ENCODE measurements around the gene TTLL6.
"Not testable (repeated sequence)": the region's sequence is repeated elsewhere in the genome, so short reads cannot be mapped to it uniquely, and the experiment has no call there.

TTLL6 gene

DNA sequence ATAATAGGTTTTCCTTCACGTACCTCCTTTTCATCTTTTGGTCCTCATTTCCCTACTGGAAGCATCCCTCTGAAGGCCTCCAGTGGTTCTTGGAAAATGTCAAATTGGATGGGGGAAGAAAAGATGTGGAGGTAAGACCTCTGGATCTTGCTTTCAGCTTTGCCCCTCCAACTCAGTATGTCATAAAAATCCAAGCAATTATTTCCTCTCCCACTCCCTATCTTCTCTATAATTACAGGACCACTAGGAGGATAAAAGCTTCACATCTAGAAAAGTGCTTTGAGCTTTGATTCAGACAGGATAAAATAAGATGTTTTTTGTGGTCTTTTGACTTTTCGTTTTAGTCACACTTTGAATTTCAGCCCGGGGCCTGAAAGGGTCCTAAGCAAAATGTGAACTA lies 1.7 kb downstream of the TTLL6 start:
- DNase-seq (ENCODE audit: low read depth) = no peak

DNA sequence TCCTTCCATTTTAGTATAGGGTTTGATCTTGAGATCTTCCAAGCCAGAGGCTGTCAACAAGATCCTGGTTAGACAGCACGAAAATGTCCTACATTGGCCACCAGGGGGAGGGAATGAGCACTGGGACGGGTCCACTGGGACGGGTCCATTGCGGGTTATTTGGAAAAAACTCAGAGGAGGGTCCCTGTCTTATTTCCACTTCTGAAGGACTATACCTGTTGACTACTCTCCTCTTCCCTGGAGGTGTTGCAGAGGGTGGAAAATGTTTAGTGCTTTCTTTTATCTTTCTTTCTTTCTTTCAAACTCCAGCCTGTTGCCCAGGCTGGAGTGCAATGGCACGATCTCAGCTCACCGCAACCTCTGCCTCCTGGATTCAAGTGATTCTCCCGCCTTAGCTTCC lies 2.5 kb downstream of the TTLL6 start:
- peak; percentile 46 for DNase-seq (ENCODE audit: low read depth)

DNA sequence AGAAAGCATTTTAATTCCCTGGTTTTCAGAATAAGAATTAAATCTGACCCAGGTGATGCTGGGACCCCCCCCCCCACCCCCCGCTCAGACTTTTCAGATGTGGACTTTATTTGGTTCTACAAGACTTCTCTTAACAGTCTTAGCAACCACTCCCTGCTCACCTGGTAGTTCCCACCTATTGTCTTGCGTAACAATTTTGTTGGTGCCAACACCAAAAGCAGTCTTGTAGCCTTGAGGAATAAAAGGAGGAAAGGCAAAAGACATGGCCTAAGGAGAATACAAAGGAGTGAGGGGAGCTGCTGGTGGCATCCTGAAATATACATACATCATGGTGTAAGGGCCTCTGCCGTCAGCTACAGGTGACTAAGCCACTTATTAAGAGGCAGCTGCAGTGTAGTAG lies 5.0 kb downstream of the TTLL6 start:
- no peak for DNase-seq (ENCODE audit: low read depth)

DNA sequence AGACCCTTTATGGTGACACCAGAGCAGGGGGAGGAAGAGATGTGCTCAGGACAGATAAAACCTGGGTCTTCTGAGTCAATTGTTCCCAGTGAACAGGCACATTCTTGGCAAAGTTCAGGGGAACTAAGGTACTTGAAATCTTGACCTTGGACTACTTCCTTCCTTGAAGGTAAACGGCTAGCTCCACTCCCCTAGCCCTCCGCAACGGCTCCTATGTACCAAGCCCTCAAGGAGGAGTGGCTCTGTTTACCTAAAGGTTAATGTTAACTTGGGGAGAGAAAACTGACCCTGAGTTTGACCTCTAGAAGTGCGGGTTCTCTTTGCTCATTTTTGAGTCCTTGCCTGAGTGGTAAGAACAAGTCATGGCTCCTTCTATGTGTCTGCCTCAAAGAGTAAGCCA lies 7.8 kb downstream of the TTLL6 start:
- no peak for DNase-seq (ENCODE audit: low read depth)

DNA sequence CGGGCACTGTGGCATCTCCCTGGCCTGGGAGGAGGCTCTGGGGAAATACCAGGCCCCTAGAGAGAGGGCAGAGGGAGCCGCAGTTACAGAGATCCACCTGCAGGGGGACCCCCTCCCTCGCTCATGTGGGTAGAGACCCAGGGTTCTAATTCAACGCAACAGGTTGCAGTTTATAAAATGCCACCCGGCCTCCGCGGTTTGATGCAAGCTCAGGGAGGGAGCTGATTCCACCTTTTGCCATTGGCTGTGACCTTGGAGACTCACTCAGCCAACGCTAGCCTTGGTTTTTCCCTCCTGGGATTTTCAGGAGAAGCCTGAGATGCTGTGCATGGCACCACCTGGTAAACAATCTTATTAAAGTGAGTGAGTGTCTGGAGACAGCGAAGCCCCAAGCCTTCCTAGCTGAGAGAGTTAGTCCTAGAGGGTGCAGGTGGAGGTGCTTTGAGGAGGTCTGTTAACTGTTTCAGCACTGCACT lies 12.1 kb downstream of the TTLL6 start:
- DNase-seq (ENCODE audit: low read depth) = peak; percentile 35

DNA sequence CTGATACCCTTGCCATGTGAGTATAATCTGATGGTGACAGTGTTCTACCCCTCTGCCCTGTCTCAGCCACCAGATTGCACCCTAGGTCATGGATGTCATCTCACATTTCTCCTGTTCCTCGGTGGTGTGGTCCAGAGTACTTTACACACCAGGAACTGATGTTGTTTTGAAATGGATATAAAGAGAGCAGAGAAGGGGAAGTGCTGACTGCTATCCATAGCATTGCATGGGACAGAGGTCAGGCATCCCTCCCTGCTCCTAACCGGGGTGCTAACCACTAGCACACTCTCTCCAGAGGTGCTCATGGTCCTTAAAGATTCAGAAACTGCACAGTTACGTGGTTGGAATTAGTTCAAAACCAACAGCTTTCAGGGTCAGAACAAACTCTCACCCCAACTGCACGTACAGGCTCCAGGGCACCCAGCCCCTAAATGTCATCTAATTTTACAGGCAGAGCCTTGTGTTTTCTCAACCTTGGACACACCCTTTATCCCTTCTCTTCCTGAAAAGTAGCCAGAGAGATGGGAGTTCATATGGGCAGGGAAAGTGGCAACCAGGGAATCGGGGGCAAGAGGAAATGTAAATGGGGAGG lies 16.3 kb downstream of the TTLL6 start:
- no peak for DNase-seq (ENCODE audit: low read depth)

DNA sequence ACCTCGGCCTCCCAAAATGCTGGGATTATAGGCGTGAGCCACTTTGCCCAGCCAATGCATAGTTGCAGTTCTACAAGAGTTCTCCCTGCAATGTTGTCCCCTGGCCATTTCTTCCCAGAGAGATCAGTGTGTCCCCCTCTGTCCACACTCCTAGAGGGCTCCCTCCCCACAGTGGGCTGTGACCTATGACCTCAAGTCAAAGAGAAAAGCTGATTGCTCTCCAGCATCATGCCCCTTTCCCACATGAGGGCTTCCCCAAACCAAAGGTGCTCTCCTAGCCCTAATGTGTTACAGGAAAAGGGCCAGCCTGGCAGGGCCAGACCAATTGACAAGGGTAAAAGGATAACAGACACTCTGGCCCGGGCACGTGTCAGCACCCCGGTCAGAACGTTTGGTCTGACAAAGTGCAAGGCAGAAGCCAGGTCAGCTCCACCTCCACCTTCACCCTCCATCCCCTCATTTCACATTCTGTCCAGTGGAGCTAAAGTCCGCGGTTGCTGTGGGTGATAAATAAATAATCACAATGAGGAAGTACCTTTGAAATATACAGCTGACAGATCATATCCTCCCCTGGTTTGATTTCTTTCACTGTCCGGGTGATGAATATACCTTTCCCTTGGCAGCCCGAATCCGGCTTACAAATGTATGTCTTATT lies 17.8 kb downstream of the TTLL6 start:
- no peak for DNase-seq (ENCODE audit: low read depth)

DNA sequence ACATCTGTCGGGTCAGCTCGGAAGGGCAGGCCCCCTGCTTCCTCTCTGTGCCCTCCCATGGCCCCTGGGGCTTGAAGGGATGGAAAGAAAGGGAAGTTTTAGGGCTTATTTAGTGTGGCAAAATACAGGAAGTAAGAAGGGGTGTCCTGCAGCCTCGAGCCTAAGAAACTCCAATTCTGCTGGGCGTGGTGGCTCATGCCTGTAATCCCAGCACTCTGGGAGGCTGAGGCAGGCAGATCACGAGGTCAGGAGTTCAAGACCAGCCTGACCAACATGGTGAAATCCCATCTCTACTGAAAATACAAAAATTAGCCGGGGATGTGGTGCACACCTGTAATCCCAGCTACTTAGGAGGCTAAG lies 20.9 kb downstream of the TTLL6 start:
- not testable (repeated sequence) for DNase-seq (ENCODE audit: low read depth)

DNA sequence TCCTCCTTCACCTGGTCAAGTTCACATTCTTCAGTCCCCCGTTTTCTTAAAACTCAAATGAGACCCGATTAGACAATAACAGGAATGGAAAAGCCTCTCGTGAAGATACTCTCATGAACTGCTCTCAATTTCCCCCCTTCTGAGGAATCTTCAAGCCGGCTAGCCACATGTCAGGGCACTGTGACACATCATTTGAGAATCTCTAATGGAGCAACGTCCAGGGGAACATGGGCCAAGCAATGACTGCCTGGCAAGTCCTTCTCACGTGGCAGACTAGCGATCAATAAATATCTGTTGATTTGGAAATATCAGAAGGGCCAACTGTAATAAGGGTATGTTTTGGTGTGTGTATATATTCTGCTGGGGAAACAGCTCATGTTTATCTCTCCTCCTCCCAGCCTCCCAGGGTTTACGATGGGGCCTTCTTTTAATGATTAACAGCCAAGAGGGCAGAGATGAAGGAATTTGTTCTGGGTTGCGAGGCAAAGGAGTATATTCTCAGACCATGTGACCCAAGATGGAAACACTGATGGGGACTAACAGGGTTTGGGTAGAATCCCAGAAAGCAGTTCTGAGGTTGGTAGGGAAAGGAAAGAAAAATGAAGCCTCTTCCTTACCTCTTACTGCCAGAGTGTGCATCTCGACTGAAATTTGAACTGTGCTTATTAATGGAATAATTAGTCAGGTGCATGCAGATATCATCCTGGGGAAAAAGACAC lies 21.4 kb downstream of the TTLL6 start:
- peak; percentile 87 for DNase-seq (ENCODE audit: low read depth)

DNA sequence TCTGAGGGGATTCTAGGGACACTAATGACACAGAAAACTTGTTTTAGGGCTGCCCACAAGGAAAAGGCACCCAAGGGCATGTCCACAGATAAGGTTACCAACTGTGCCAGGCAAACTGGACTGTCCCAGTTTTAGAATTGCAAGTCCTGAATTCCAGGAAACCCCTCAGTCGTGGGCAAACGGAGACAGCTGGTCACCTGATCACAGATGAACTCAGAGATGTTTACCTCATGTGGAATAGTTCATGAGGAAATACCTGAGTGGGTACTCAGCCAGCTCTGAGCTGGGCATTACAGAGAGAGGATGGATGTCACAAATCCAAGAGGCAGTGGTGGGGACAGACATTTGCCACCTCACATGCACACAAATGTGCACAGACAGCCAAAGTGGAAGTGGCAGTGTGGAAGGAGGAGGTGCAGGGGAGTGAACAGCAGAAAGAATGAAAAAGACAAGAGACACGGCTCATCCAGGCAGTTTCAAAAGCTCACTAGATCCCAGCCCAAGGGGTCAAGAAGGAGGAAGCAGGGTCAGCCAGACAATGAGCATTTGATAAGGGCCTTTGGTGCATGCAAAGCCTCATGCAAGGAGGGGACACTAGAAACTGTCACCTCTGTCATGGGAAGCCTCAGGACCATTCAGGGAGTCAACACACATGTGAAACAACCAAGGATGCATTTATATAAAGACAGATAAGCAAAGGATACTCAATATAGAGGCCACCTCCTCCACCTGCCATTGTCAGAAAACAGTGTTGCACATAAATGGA lies 24.8 kb downstream of the TTLL6 start:
- no peak for DNase-seq (ENCODE audit: low read depth)

DNA sequence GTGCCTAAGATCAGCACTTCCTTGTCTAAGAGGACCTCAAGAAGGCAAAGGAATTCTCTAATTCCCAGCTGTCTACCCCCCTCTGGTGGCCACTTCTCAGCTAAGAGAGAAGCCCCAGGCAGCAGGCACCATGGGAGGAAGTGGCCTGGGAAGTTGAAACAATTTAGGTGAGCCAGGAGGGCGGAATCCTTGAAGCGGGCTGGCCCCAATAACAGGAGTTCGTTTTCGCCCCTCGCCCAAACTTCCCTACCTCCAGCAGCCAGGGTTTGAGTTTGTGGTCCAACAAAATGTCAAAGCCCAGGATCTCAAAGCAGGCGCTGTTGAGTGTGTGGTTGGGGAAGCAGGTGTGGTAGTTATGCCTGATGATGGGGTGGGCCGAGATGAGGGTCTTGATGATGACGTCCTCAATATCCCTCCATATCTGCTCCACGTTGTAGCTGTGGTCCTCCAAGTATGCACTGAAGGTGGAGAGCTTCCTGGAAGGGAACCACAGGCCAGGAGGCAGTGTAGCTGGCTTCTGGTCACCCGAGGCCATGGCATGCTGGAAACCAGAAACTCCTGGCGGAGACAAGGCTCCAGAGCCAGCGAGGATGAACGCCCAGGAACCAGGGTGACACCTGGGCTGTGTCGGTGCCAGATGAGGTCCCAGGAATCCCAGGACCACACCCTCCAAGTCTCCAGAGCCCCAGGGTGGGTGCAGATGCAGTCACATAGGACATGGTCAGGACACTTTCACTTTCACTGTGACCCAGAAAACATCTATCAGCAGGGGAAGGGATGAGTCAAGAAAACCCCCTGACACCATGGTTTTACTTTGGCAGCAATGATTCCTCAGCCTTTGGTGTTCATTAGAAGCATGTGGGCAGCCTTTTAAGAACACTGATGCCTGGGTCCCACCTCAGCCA lies 25.6 kb downstream of the TTLL6 start:
- peak; percentile 79 for DNase-seq (ENCODE audit: low read depth)

DNA sequence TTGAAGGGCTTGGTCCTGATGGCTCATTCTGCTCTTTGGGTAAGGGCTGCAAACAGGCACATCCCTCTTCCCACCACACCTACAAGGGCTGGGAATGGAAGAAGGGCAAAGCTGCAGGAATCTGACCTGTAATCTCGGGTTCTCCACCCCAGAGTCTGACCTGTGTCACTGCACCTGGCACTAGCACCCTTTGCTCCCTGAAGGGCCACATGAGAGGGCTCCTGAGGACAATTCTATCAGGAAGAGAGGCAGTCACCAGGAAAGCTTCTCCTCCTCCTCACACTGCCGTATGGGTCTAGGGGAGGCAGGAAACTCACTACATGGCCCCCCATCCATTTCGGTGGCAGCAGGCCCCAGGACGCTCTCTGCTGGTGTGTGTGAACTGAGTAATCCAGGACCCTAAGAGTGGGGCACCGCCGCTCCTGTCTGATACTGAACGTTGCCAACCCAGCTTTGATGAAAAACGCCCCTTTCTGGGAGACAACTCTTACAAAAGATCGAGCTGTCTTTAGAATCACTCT lies 26.4 kb downstream of the TTLL6 start:
- DNase-seq (ENCODE audit: low read depth) = no peak

DNA sequence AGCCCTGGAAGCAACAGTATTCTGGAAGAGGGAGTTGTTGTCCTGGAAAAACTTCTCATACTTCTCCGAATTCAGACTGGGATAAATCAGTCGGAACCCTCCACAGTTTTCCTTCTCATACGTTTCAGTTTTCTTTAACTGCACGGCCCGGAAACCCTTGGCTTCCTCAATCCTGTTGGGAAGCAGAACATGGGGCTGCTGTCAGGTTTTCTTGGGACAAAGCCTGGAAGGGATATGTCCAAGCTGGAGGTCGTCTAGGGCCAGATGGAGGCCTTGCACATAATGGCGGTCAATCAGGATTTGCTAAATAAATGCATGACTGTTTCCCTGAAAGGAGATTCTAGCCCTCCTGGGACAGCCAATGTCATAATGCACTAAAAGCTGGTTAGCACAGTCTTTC lies 29.2 kb downstream of the TTLL6 start:
- no peak for DNase-seq (ENCODE audit: low read depth)

DNA sequence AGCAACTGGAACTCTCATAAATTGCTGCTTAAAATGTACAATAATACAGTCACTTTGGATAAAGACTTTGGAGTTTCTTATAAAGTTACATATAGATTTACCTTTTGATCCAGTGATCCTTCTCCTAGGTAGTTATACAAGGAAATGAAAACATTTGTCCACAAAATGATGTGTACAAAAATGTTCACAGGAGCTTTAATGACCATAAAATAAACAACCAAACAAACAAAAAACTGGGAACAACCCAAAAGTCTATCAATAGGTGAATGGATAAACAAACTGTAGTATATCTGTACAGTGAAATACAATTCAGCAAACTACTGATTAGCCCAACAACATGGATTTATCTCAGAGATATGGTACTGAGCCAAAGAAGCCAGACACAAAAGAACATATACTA lies 37.6 kb downstream of the TTLL6 start:
- no peak for DNase-seq (ENCODE audit: low read depth)

DNA sequence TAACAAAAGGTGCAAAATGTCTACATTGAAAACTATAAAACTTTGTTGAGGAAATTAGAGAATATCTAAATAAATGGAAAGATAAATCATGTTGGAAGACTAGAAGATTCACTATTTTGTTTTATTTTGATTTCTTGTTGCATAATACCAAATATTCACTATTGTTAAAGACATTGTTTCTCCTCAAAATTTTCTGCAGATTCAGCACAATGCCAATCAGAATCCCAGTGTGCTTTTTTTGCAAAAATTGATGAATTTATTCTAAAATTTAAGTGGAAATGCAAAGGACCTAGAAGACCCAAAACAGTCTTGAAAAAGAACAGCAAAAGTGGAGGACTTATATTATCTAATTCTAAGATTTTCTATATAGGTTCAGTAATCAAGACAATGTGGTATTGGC lies 40.4 kb downstream of the TTLL6 start:
- DNase-seq (ENCODE audit: low read depth) = no peak

DNA sequence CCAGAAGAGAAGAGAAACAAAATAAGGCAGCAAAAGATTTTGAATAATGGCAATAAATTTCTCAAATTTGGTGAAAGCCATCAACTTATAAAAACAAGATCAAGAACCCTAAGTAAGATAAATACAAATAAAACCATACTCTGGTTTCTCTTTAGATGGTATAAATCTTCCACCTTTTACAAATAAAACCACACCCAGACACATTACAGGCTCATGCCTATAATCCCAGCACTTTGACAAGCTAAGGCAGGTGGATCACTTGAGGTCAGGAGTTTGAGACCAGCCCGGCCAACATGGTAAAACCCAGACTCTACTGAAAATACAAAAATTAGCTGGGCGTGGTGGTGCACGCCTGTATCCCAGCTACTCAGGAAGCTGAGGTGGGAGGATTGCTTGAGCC lies 43.8 kb downstream of the TTLL6 start:
- no peak for DNase-seq (ENCODE audit: low read depth)

DNA sequence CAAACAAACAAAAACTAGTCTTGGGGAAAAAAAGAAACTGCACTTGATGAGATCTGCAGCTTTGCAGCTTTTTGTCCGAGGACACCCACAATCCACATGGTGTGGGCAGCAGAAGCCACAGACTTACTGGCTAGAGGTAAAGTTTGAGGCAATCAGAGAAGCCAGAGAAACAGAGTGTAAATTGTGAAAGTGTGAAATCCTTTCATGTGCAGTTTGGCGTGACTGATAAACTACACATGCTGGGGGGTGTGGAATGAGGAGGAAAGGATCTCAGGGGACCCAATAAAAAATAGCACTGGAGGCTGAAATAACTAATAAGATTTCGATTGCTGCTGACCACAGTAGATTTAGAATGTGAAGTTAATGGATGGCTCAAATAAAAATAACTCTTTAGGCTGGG lies 46.1 kb downstream of the TTLL6 start:
- DNase-seq (ENCODE audit: low read depth) = no peak

DNA sequence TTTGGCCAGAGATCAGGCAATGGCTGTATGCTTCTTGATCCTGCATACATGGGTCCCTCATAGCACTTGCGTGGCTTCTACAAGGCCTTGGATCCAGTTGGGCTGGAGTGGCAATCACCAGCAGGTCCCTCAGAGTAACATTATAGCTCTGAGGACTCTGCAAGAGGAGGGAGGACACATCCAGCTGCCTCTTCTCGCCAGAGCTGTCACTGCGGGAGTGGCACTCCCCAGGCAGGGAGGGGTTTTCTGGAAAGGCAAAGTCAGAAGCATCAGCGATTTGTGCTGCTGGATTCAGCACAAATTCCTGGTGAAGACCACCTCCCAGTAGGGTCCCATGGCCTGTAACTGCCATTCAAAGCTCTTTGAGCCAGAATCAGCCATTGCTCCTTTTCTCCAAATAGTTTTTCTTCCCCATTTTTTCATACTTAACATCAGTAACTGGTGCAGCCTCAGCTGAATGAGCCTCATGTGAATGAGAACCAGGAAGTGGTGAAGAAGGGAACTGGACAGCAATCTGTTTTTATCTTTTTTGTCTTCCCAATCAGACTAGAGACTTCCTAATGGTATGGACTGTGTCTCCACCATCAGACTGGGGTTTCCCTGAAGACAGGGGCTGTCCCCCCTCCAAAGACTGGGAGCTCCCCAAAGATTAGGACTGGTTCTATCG lies 47.9 kb downstream of the TTLL6 start:
- DNase-seq (ENCODE audit: low read depth) = no peak

DNA sequence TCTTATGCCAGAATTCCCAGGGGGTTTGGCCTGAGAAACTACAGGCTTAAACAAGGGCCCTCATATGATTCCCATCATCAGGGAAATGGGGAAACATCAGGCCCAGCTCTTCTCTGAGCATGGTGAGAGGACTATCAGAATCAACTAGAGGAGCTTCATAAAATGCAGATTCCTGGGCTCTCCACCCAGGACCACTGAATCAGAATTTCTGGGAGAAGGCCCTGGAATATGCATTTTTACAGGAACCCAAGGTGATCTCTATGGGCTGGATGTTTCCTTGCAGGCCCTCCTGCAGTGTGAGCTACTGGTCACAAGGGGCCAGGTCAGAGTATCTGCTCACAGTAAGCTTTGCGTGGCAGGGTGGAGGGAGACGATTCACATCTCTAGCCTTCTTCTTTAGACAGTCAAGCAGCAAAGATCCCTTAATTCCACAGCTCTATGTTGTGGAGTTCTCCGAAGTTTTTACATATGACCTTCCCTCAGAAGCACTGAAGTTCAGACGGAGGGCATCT lies 49.7 kb downstream of the TTLL6 start:
- no peak for DNase-seq (ENCODE audit: low read depth)

DNA sequence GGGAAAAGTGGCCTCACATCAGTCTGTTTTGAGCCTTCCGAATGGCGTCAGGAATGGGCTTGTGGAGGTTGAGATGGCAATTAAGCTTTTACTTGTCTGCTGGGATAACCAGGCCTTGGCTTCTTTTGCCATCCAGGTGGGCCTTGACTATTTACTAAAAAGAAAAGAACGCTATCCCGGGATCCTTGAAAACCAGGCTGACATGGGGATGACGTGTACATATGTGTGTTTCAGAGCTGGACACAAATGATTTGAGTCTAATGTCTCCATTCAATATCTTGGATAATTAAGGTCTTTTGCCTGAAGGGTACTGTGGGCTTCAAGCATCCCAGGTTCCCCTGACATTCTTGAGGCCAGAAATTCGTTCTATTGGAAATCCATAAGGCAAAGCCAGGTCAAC lies 55.9 kb downstream of the TTLL6 start:
- DNase-seq (ENCODE audit: low read depth) = no peak

DNA sequence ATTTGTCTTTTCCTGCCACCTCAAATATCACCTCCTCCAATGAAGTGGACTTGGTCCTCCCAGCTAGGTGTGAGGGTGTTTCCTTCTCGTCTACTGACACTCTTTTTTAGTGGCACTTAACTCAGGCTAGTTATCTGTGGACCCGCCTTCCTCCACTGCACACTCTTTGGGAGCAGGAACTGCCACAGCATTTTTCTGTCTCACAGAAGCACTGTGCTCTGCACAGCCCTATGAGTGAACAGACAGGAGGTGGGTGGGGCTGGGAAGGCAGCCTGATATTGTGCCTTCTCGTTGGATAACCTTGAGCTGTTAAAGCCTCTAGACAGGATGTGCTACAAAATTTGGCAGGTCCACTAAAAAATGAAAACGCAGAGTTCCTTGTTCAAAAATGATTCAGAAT lies 56.6 kb downstream of the TTLL6 start:
- DNase-seq (ENCODE audit: low read depth) = no peak
